Nephron (organoid): ENCODE measurements around the gene ZNF473.
"Not testable (repeated sequence)": the region's sequence is repeated elsewhere in the genome, so short reads cannot be mapped to it uniquely, and the experiment has no call there.

ENCODE experiments used
- H3K27ac Mint-ChIP-seq, 3 experiments: 2 replicates each; pipeline ENCODE4 v1.8.0; 2020; ENCODE audit warnings: mixed read lengths in 3 of 3, mild to moderate bottlenecking in 2 of 3, moderate library complexity in 1 of 3
- H3K27me3 Mint-ChIP-seq: 2 replicates; pipeline ENCODE4 v1.8.0; 2021; ENCODE audit warnings: low read depth, mild to moderate bottlenecking, moderate library complexity, mixed read lengths
- H3K36me3 Mint-ChIP-seq: 2 replicates; pipeline ENCODE4 v1.8.0; 2020; ENCODE audit warnings: low read depth, mixed read lengths
- H3K4me1 Mint-ChIP-seq: 2 replicates; pipeline ENCODE4 v1.8.0; 2020; ENCODE audit warnings: mixed read lengths
- H3K4me3 Mint-ChIP-seq, 3 experiments: 2 replicates each; pipeline ENCODE4 v1.8.0; 2020; ENCODE audit warnings: mild to moderate bottlenecking in 3 of 3, mixed read lengths in 3 of 3, moderate library complexity in 2 of 3
- H3K9me3 Mint-ChIP-seq: 2 replicates; pipeline ENCODE4 v1.8.0; 2020; ENCODE audit warnings: mixed read lengths

ZNF473 gene

GRCh38 chr19:50090706-50091105 is 64.9 kb downstream of the ZNF473 start:
- H3K4me1 Mint-ChIP-seq, H3K27me3 Mint-ChIP-seq: not testable (repeated sequence)

GRCh38 chr19:50091786-50092185 is 66.0 kb downstream of the ZNF473 start:
- not testable (repeated sequence) for H3K9me3 Mint-ChIP-seq, H3K36me3 Mint-ChIP-seq, H3K4me1 Mint-ChIP-seq, H3K4me3 Mint-ChIP-seq, H3K27me3 Mint-ChIP-seq, H3K27ac Mint-ChIP-seq

More at GRCh38 chr19:50090706-50091105, 64.9 kb downstream of the ZNF473 start:
- not testable (repeated sequence) for H3K4me3 Mint-ChIP-seq, H3K9me3 Mint-ChIP-seq, H3K36me3 Mint-ChIP-seq, H3K27ac Mint-ChIP-seq

- not testable (repeated sequence) for H3K4me3 Mint-ChIP-seq, H3K9me3 Mint-ChIP-seq, H3K4me1 Mint-ChIP-seq, H3K27ac Mint-ChIP-seq, H3K27me3 Mint-ChIP-seq, H3K36me3 Mint-ChIP-seq
These were observed 66.8 kb downstream of the ZNF473 start for GRCh38 chr19:50092597-50092996.

- H3K27me3 Mint-ChIP-seq, H3K36me3 Mint-ChIP-seq, H3K4me1 Mint-ChIP-seq, H3K9me3 Mint-ChIP-seq, H3K4me3 Mint-ChIP-seq, H3K27ac Mint-ChIP-seq: not testable (repeated sequence)
These were observed 72.1 kb downstream of the ZNF473 start for GRCh38 chr19:50097884-50098283.

DNA sequence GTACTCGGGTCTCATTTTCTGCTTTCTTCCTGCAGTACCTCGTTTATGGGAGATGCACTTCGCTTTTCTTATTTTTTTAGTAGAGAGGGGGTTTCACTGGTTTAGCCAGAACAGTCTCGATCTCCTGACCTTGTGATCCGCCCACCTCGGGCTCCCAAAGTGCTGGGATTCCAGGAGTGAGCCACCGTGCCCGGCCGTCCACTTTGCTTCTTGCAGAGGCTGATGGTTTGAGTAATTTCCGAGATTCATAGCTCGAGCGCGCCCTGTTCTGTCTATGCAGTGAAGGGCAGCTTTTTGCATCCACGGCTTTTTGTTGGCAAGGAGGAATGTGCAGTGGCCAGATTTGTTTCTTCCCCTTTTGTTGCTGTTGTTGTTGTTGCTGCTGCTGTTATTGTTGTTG is 73.1 kb downstream of the ZNF473 start:
- H3K36me3 Mint-ChIP-seq, H3K4me1 Mint-ChIP-seq, H3K9me3 Mint-ChIP-seq, H3K27me3 Mint-ChIP-seq, H3K4me3 Mint-ChIP-seq, H3K27ac Mint-ChIP-seq: not testable (repeated sequence)

- H3K4me3 Mint-ChIP-seq, H3K27ac Mint-ChIP-seq, H3K36me3 Mint-ChIP-seq, H3K9me3 Mint-ChIP-seq, H3K4me1 Mint-ChIP-seq, H3K27me3 Mint-ChIP-seq: not testable (repeated sequence)
These were observed 73.9 kb downstream of the ZNF473 start for GRCh38 chr19:50099696-50100095.

GRCh38 chr19:50100946-50101345 is 75.1 kb downstream of the ZNF473 start:
- H3K27ac Mint-ChIP-seq, H3K36me3 Mint-ChIP-seq, H3K9me3 Mint-ChIP-seq, H3K27me3 Mint-ChIP-seq, H3K4me3 Mint-ChIP-seq, H3K4me1 Mint-ChIP-seq: not testable (repeated sequence)
